GM12865 (cell line): ENCODE results near the gene CEMIP.

Experiments
- DNase-seq: peaks from one replicate; pipeline ENCODE4 v3.0.0; 2010; ENCODE audit warnings: low read depth
- H3K4me3 ChIP-seq: 2 replicates; pipeline ENCODE4 v1.5.1; 2011; ENCODE audit warnings: mild to moderate bottlenecking, low read depth, low read length, control low read depth
- CTCF ChIP-seq: IDR thresholded peaks from 2 replicates; pipeline ENCODE4 v1.5.1; 2011; ENCODE audit warnings: low read length, control low read depth, low read depth, inconsistent platforms; ENCODE audit not compliant: insufficient read depth; ENCODE audit errors: missing control alignments

CEMIP gene

DNA sequence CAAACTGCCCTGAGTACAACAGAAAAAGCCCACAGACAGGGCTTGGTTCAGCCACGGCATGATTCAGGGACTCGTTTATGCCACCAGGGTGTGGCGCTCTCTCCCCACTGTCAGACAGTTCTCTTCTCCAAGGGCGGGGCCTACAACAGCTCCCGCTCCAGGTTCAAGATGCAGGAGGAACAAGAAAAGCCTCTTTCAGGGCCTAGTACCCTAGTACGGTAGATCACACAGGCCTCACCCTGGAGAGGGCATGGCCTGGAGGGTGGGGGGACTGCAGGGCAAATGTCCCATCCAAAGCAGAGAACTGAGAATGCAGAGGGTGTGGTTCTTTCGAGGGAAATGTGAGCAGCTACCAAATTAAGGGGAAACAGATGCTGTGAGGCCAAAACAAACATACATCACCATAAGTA, 198.5 kb downstream of the CEMIP start:
- peak; percentile 36 for DNase-seq
- TF ChIP-seq CTCF: peak; percentile 35
- no peak overlapping the region for H3K4me3 ChIP-seq

- no peak for DNase-seq
- no peak overlapping the region for H3K4me3 ChIP-seq
- TF ChIP-seq CTCF: no peak
Observed at GRCh38 chr15:80978685-80979329, 199.6 kb downstream of the CEMIP start.

DNA sequence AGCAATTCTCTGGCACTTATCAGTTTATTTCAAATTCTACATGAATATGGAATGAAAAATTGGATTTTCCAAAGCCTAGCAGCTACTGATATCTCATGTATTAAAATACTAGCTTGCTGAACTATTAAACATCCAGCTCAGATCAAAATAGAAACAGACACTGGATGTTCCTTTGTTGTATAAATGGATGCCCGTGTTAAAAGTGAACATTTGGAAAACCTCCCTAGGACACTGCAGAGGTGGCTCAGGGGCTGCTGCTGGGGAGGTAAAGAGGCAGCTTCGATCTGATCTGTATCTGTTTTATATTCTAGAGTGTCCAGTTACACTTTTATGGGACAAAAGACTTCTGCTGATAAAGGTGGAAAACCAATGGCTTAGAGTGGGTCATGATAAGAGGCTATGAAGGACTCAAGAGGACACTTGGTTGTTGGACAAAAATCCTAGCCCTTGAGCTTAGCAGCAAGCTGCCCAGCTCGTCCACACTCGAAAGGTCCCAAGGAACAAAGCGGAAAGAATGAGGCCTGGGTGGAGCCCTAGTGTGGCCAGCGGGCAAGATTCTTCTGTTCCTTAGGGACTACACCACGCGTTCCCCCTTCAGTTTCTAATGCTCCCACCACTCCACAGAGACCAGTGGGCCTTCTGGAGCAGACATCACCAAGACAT, 200.5 kb downstream of the CEMIP start:
- TF ChIP-seq CTCF: no peak
- no peak for DNase-seq
- no peak overlapping the region for H3K4me3 ChIP-seq

DNA sequence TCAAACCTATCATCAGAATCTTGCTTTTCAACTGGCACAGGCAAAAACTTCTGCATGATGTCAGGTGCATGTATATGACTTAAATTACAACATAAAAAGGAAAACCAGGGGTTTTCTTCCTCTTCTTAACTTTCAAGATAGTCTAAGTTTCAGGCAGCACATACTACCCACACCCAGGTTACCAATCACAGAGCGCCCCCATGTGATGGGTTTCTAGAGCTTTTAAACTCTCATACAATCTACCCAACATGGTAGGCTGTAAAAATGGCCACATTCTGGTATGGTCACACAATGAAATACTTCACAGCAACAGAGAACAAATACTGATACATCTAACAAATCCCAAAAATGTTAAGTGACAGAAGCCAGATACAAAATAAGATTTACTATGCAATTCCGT, 203.0 kb downstream of the CEMIP start:
- peak; percentile 77 for DNase-seq
- H3K4me3 ChIP-seq: no peak overlapping the region
- peak; percentile 57 for TF ChIP-seq CTCF

DNA sequence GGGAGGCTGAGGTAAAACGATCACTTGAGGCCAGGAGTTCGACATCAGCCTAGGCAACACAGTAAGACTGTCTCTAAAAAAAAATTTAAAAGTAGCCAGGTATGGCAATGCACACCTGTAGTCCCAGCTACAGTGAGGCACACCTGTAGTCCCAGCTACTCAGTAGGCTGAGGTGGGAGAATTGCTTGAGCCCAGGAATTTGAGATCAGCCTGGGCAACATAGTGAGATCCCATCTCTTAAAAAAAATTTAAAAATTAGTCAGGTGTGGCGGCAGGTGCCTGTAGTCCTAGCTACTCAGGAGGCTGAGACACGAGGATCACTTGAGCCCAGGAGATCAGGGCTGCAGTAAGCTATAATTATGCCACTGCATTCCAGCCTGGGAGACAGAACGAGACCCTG, 203.7 kb downstream of the CEMIP start:
- no peak for TF ChIP-seq CTCF
- no peak overlapping the region for H3K4me3 ChIP-seq
- DNase-seq: no peak

DNA sequence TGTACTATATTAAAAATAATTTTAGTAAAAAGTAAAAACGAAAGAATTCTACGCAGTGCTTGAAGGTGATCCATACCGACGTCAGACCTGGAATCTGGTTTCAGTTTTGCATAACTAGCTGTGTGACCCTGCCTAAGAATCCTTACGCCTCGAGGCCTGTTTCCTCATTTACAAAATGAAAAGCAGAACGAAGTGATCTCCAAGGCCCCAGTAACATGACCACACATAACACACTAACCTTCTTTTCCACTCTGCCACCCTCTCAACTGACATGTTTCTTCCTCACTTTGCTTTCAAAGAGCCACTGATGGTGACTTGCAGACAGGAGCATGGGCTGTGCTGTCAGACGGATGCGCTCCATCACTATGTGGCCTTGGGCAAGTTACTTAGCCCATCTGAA, 205.7 kb downstream of the CEMIP start:
- no peak for TF ChIP-seq CTCF
- no peak overlapping the region for H3K4me3 ChIP-seq
- peak; percentile 20 for DNase-seq

- no peak for DNase-seq
- no peak overlapping the region for H3K4me3 ChIP-seq
- TF ChIP-seq CTCF: no peak
Observed at GRCh38 chr15:80985981-80986380, 206.8 kb downstream of the CEMIP start.
